Testis (tissue), 2 donors: ENCODE data around the gene NFE2L3.

Experiments
- CTCF ChIP-seq, 3 experiments: fragments of 450-650 bp in 2 of 3; fragments of 200-600 bp in 1 of 3; sonication (generic) in 1 of 3; IDR thresholded peaks; one replicate each; pipeline ENCODE4 v1.5.1; 2016 to 2019; ENCODE audit warnings: antibody characterized with exemption in 3 of 3, mild to moderate bottlenecking in 2 of 3, moderate library complexity in 1 of 3
- POLR2A ChIP-seq: fragments of 450-650 bp; IDR thresholded peaks from one replicate; pipeline ENCODE4 v1.6.1; 2017; ENCODE audit warnings: antibody characterized with exemption, mild to moderate bottlenecking, moderate library complexity

- no peak for TF ChIP-seq POLR2A
- TF ChIP-seq CTCF (IDR thresholded peaks at IDR 0.05) = no peak
These were observed 5.6 kb downstream of the NFE2L3 start for GRCh38 chr7:26157520-26158105.
